HepG2 (cell line): ENCODE results near the gene ZNF284. TPM values are rescaled to one million over a fixed set of nuclear protein-coding genes. Genes with fewer than 3 reads are reported as not detected.

Experiments
- ATF1 ChIP-seq: IDR thresholded peaks from 2 replicates; pipeline ENCODE4 v1.6.1; 2016; ENCODE audit warnings: mild to moderate bottlenecking, control low read depth
- BRCA1 ChIP-seq: sonication (generic); formaldehyde crosslinking; IDR thresholded peaks from 2 replicates; pipeline ENCODE4 v1.4.0; 2020; ENCODE audit warnings: missing genetic modification reagents
- HDAC1 ChIP-seq: sonication (generic); formaldehyde crosslinking; IDR thresholded peaks from 2 replicates; pipeline ENCODE4 v1.5.1; 2020; ENCODE audit warnings: mild to moderate bottlenecking, missing genetic modification reagents
- HOXA7 ChIP-seq: sonication (generic); formaldehyde crosslinking; IDR thresholded peaks from 2 replicates; pipeline ENCODE4 v1.8.1; 2022; ENCODE audit warnings: mild to moderate bottlenecking, missing genetic modification reagents, moderate library complexity
- MED1 ChIP-seq: sonication (generic); formaldehyde crosslinking; IDR thresholded peaks from 2 replicates; pipeline ENCODE4 v1.4.0; 2020; ENCODE audit warnings: missing genetic modification reagents
- RFX1 ChIP-seq: fragments of 450-650 bp; IDR thresholded peaks from 2 replicates; pipeline ENCODE4 v1.6.1; 2017
- SMAD9 ChIP-seq: sonication (generic); formaldehyde crosslinking; IDR thresholded peaks from 2 replicates; pipeline ENCODE4 v1.5.1; 2020; ENCODE audit warnings: mild to moderate bottlenecking, missing genetic modification reagents
- SOX5 ChIP-seq: IDR thresholded peaks from 2 replicates; pipeline ENCODE4 v1.6.1; 2016; ENCODE audit warnings: borderline replicate concordance
- SP1 ChIP-seq, 2 experiments: fragments of 450-650 bp in 1 of 2; sonication (generic) in 1 of 2; formaldehyde crosslinking in 1 of 2; IDR thresholded peaks; 2 replicates each; pipeline versions ENCODE4 v1.4.0 to v1.6.1; 2016 to 2020; ENCODE audit warnings: missing genetic modification reagents in 1 of 2
- ZBTB2 ChIP-seq: sonication (generic); formaldehyde crosslinking; IDR thresholded peaks from 2 replicates; pipeline ENCODE4 v1.8.0; 2022; ENCODE audit warnings: low read depth, missing genetic modification reagents
- ZNF251 ChIP-seq: sonication (generic); formaldehyde crosslinking; IDR thresholded peaks from 2 replicates; pipeline ENCODE4 v1.9.0; 2021; ENCODE audit warnings: mild to moderate bottlenecking, missing genetic modification reagents
- ZNF256 ChIP-seq: sonication (generic); formaldehyde crosslinking; conservative IDR thresholded peaks from 2 replicates; pipeline ENCODE4 v1.4.0; 2020; ENCODE audit warnings: missing genetic modification reagents
- ZNF512B ChIP-seq: sonication (generic); formaldehyde crosslinking; IDR thresholded peaks from 2 replicates; pipeline ENCODE4 v1.5.1; 2020; ENCODE audit warnings: missing genetic modification reagents, mild to moderate bottlenecking, borderline replicate concordance
- ZNF646 ChIP-seq: sonication (generic); formaldehyde crosslinking; IDR thresholded peaks from 2 replicates; pipeline ENCODE4 v1.9.0; 2021; ENCODE audit warnings: mild to moderate bottlenecking, missing genetic modification reagents
- ZNF703 ChIP-seq: sonication (generic); formaldehyde crosslinking; IDR thresholded peaks from 2 replicates; pipeline ENCODE4 v1.5.1; 2020; ENCODE audit warnings: missing genetic modification reagents, mild to moderate bottlenecking, moderate library complexity, borderline replicate concordance
- ZNF776 ChIP-seq: sonication (generic); formaldehyde crosslinking; IDR thresholded peaks from 2 replicates; pipeline ENCODE4 v1.4.0; 2020; ENCODE audit warnings: mild to moderate bottlenecking, missing genetic modification reagents
- ZNF800 ChIP-seq: sonication (generic); formaldehyde crosslinking; IDR thresholded peaks from 2 replicates; pipeline ENCODE4 v1.4.0; 2020; ENCODE audit warnings: missing genetic modification reagents
- polyA plus RNA-seq, 8 experiments: library from polyadenylated mRNA; depleted of rRNA in 3 of 8; stranded (reverse) in 7 of 8; unstranded in 1 of 8; fragments of >200 nt; fragmentation: Illumina TruSeq in 4 of 8; extraction: Trizol in 4 of 8; gene quantifications; 2 replicates each; pipeline versions ENCODE4 v1.2.1 to v1.2.3, GENCODE V29; 2011 to 2016; ENCODE audit warnings: low read depth in 4 of 8, missing spikeins in 1 of 8, mixed read lengths in 1 of 8; ENCODE audit not compliant: insufficient read depth in 1 of 8
- total RNA-seq, 5 experiments: library from RNA; depleted of rRNA; stranded (reverse); fragments of >200 nt; fragmentation: Illumina TruSeq; extraction: Trizol; gene quantifications; 2 replicates each; pipeline ENCODE4 v1.2.3, GENCODE V29; 2016; ENCODE audit warnings: low read depth in 1 of 5

Gene ZNF284
- total and polyA plus RNA-seq, 2 of the 13 experiments (the other 11 are each of a cell fraction or from before 2014, with no cell fraction given): 1.2 to 2.3 TPM

- TF ChIP-seq ZNF646 (CRISPR knock-in tag): no peak
- no peak for TF ChIP-seq RFX1
- TF ChIP-seq ZNF800: no peak
- TF ChIP-seq BRCA1 (CRISPR knock-in tag): no peak
- TF ChIP-seq HOXA7 (CRISPR knock-in tag): no peak
- TF ChIP-seq ZNF256 (CRISPR knock-in tag): no peak
- TF ChIP-seq ZNF251 (CRISPR knock-in tag): no peak
- no peak for TF ChIP-seq ZNF703 (CRISPR knock-in tag)
- peak; percentile 5; the same call in 1 of the 2 replicates for TF ChIP-seq SOX5 (CRISPR knock-in tag)
- TF ChIP-seq ZNF512B (CRISPR knock-in tag): no peak
- TF ChIP-seq SMAD9: no peak
- peak; percentile 79 for TF ChIP-seq HDAC1
- TF ChIP-seq ZBTB2 (CRISPR knock-in tag): no peak
- peak; percentile 13; the same call in 1 of the 2 replicates for TF ChIP-seq MED1
- no peak for TF ChIP-seq ZNF776 (CRISPR knock-in tag)
- no peak for TF ChIP-seq SP1 (IDR thresholded peaks at IDR 0.05)
- TF ChIP-seq SP1 (CRISPR knock-in tag; IDR thresholded peaks at IDR 0.05): peak; percentile 75
- peak; percentile 80 for TF ChIP-seq ATF1 (CRISPR knock-in tag)
Observed at GRCh38 chr19:44051650-44052402, 20.1 kb upstream of the ZNF284 start, which contains the start of gene ZNF223 (continued).
